GM19395 (cell line): Measurements from ENCODE around the gene BIRC7.

ENCODE experiments used
- ATAC-seq: cut with Tn5 transposase; IDR thresholded peaks from one replicate; pipeline ENCODE4 v1.9.1; 2021; ENCODE audit warnings: mild to moderate bottlenecking, moderate library complexity; ENCODE audit not compliant: unreplicated experiment

The BIRC7 gene

GRCh38 chr20:63261795-63262528 is 26.3 kb downstream of the BIRC7 start:
- no peak for ATAC-seq

GRCh38 chr20:63262836-63263235 is 27.1 kb downstream of the BIRC7 start:
- no peak for ATAC-seq

- ATAC-seq: no peak
Measured at GRCh38 chr20:63264000-63264399, 28.3 kb downstream of the BIRC7 start.

- no peak for ATAC-seq
Measured at GRCh38 chr20:63264519-63264918, 28.8 kb downstream of the BIRC7 start.

- ATAC-seq: no peak
Measured at GRCh38 chr20:63265891-63266515, 30.3 kb downstream of the BIRC7 start.

GRCh38 chr20:63267691-63268090 is 32.0 kb downstream of the BIRC7 start:
- no peak for ATAC-seq

GRCh38 chr20:63268256-63268655 is 32.6 kb downstream of the BIRC7 start:
- ATAC-seq: no peak

- ATAC-seq: no peak
Measured at GRCh38 chr20:63268671-63269439, 33.1 kb downstream of the BIRC7 start.

- ATAC-seq: no peak
Measured at GRCh38 chr20:63269724-63270123, 34.0 kb downstream of the BIRC7 start.

GRCh38 chr20:63270606-63271325 is 35.1 kb downstream of the BIRC7 start:
- ATAC-seq: no peak

GRCh38 chr20:63272105-63273058 is 36.7 kb downstream of the BIRC7 start, which contains the start of gene ARFGAP1:
ARFGAP1 (plus strand) TSS chr20:63272813; CDS start chr20:63275581, 2,768 bp downstream.
- ATAC-seq: peak; percentile 88

GRCh38 chr20:63273059-63273579 is 37.4 kb downstream of the BIRC7 start:
- ATAC-seq: no peak

- ATAC-seq: no peak
Measured at GRCh38 chr20:63273635-63274380, 38.1 kb downstream of the BIRC7 start.

- no peak for ATAC-seq
Measured at GRCh38 chr20:63274381-63275228, 38.9 kb downstream of the BIRC7 start.

- no peak for ATAC-seq
Measured at GRCh38 chr20:63275825-63276224, 40.1 kb downstream of the BIRC7 start.

- no peak for ATAC-seq
Measured at GRCh38 chr20:63276956-63277355, 41.3 kb downstream of the BIRC7 start.

GRCh38 chr20:63277466-63278272 is 42.0 kb downstream of the BIRC7 start:
- no peak for ATAC-seq
